KOPT-K1 (cell line): ENCODE data around the gene BCAS3.
"Not testable (repeated sequence)": the region's sequence is repeated elsewhere in the genome, so short reads cannot be mapped to it uniquely, and the experiment has no call there.

Source experiments
- H3K27ac ChIP-seq: fragments of 200-600 bp; sonication (generic); 2 replicates; pipeline ENCODE4 v1.5.1; 2016; ENCODE audit warnings: antibody characterized with exemption, mild to moderate bottlenecking, low read depth, low read length; ENCODE audit not compliant: poor library complexity, severe bottlenecking
- H3K36me3 ChIP-seq: fragments of 200-600 bp; sonication (generic); 2 replicates; pipeline ENCODE4 v1.5.1; 2017; ENCODE audit warnings: antibody characterized with exemption, mild to moderate bottlenecking, low read length, moderate library complexity; ENCODE audit not compliant: insufficient read depth
- H3K9me3 ChIP-seq: fragments of 200-600 bp; sonication (generic); 2 replicates; pipeline ENCODE4 v1.5.1; 2017; ENCODE audit warnings: antibody characterized with exemption, low read length, mild to moderate bottlenecking; ENCODE audit not compliant: insufficient read depth, poor library complexity, severe bottlenecking

The BCAS3 gene

DNA sequence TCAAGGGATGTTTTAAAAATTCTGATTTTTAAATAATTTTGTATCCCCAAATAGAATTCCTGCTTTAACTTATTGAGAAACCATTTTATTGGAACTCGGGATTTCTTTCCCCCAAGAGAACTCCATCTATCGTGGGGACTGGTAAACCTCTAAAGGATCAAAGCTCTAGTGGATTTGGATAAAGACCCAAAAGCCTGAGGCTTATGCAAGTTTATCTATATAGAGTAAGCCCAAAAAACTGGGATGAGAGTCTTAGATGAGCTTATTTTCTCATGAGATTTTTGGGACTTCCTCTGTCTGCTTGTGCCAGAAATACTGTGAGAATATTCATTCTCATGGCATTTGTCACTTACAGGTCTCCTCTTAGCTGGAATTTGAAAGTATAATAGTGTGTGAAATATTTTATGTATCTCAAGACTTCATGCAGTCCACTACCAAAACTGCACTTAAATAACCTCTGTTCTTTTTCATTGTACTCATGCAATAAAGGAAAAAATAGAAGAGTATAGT lies 333.1 kb downstream of the BCAS3 start:
- H3K9me3 ChIP-seq = no peaks in the 10 kb centered on the region
- H3K27ac ChIP-seq = no peak overlapping the region
- H3K36me3 ChIP-seq = no peaks in the 10 kb centered on the region

DNA sequence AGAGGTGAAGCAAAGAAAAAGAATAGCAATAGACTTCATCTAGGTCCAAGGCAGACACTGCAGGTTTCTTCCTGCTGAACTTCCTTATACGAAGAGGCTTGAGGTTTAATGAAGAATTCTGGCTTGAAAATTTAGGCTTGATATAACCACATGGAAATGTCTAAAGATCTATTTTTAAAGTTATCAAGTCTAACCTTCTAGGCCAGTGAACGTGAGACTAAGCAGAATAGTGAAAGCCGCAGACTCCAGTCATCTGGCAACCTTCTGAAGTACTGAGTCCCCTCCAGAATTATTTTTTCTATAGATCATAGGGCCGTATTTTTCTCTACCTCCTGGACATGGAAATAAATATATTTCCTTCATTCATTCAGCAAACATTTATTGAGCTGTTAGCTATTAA lies 333.6 kb downstream of the BCAS3 start:
- Histone ChIP-seq H3K9me3 (no peaks in the 10 kb centered on the region), H3K36me3 (no peaks in the 10 kb centered on the region), H3K27ac (no peak overlapping the region)

DNA sequence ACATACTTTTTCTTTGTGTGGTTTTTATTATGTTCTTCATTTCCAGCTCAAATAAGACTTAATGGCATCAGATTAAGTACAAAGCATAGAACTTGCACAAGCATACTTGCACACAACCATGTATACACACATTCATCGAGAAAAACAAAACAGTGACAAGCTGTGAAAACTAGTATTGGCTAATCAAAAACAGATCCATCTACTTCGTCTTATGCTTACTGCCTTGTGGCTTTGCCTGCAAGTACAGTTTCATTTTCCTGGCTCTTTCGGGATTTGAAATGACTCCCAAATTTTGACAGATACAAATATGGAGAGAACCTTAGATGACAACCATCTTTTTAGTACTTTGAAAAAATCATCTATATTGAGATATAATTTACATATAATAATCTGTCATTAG lies 338.3 kb downstream of the BCAS3 start:
- no peak overlapping the region for H3K27ac ChIP-seq
- H3K9me3 ChIP-seq = no peaks in the 10 kb centered on the region
- no peaks in the 10 kb centered on the region for H3K36me3 ChIP-seq

DNA sequence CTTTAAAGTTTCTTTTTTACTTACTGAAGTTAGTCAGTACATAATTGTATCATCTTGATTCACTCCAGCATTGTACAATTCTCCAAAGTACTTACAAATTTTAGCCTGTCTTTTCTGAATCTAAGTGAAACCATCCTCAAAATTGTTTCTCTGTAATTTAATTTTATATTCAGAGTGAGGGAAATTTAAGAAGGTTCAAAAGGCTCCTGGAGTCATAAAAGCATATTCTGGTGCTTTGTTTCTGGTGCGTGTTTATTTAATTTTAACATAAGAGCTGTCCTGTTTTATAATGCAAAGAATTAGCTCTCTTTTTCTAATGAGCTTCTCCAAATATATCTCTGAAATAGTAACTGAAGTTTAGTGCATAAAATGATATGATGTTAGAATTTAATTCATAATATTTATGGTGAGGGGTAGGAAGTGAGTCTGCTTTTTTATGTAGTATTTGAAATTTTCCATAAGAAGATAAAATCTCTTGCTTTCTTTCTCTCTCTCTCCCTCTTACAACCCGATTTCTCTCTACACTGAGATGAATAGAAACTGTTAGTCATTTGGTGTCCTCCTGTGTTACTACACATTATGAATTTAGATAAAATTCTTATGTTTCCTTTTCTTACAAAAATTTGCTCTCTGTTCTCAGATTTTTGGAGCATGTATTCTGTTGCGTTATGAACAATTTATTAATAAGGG lies 339.8 kb downstream of the BCAS3 start:
- no peak overlapping the region for H3K27ac ChIP-seq

DNA sequence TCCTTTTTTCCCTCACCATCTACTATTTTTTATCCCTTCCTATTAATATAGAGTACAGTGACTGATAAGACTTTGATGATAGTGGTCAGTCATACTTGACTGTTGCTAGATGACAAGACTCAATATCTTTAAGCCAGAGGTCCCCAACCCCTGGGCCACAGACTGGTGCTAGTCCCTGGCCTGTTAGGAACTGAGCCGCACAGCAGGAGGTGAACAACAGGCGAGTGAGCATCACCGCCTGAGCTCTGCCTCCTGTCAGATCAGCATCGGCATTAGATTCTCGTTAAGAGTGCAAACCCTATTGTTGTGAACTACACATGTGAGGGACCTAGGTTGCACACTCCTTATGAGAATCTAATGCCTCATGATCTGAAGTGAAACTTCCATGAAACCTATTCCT lies 341.3 kb downstream of the BCAS3 start:
- Histone ChIP-seq H3K9me3 (no peaks in the 10 kb centered on the region), H3K36me3 (no peaks in the 10 kb centered on the region), H3K27ac (no peak overlapping the region)

More for the DNA sequence above, 339.8 kb downstream of the BCAS3 start:
- no peaks in the 10 kb centered on the region for H3K9me3 ChIP-seq
- H3K36me3 ChIP-seq = no peaks in the 10 kb centered on the region

DNA sequence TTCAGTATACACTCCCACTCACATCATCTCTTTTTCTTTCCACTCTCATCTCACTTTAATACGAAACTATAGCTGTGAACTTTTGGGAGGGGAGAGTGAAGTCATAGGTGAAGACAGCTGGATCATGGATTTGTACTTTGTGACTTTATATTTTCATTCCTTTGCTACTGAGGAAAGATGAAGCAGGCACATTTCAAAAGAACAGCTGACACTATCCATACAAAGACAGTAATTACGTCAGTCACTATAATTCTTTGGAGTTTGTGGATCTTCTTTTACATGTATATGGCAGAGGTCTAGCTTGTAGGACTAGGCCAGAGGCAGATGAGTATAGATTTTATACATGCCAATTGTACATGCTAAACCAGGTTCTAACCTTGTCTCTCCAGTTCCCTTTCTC lies 346.3 kb downstream of the BCAS3 start:
- Histone ChIP-seq H3K9me3 (no peaks in the 10 kb centered on the region), H3K27ac (no peak overlapping the region), H3K36me3 (no peaks in the 10 kb centered on the region)

DNA sequence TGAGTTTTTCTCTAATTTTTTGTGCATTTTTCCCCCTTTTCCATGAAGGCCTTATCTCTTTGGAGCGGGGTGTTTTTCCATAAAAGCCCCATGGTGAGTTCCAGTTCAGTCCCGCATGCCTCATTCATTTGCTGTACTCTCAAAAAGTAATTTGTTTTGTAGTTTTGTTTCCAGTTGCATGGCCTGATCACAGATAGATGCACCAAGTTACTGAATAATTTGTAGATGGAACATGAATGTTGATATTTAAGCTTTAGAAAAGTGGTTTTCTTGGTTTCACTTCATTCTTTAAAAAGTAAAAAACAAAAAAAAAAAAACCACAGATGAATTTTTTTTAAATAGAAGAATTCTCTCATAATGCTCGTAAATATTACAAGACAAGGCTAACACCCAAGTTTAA lies 349.2 kb downstream of the BCAS3 start:
- Histone ChIP-seq H3K9me3 (no peaks in the 10 kb centered on the region), H3K27ac (no peak overlapping the region), H3K36me3 (no peaks in the 10 kb centered on the region)

DNA sequence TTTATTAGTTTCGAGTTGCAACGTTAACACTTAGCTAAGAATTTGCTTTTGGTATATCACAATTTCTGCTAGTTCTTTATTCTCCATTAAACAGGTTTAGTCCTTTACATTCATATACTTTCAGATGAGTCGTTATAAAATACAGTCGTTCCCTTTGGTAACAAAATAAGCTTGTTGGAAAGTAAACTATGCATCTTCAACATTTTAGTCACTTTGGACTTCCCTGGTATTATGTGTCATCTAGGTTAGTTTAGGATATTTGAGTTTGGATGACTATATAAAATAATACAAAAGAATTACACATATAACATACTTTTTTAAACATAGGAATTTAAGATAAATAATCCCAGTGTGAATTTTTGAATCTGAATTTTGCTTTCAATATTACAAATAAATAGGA lies 351.5 kb downstream of the BCAS3 start:
- H3K36me3 ChIP-seq = no peaks in the 10 kb centered on the region
- H3K27ac ChIP-seq = no peak overlapping the region
- H3K9me3 ChIP-seq = no peaks in the 10 kb centered on the region

DNA sequence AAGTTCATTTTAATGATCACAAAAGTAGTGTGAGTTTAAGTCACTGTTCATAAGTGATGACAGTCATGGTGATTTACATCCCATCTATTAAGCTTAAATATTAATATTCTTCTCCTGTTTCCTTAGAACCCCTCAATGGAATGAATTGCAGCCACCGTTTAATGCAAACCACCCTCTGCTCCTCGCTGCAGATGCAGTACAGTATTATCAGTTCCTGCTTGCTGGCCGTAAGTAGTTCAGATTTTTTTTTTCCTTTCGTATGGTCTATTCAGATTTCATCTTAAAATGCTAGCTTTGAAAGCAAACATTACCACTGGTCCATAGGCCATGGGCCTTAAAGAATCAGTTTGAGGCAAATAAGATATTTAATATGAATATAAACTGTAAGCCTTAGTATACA lies 363.0 kb downstream of the BCAS3 start:
- H3K36me3 ChIP-seq = no peaks in the 10 kb centered on the region
- H3K27ac ChIP-seq = no peak overlapping the region
- H3K9me3 ChIP-seq = no peaks in the 10 kb centered on the region

DNA sequence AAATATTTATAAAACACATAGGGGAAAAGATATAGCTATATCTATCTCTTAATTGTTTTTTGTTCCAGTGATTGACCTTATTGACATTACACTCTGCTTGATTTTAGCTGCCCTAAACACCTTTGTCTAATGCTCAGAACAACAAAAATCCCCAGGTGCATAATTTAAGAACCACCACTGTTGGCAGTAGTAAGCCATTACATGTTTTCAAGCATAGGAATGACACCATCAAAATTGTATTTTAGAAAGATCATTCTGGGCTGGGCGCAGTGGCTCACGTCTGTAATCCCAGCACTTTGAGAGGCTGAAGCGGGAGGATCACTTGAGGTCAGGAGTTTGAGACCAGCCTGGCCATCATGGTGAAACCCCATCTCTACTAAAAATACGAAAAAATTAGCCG lies 364.7 kb downstream of the BCAS3 start:
- not testable (repeated sequence) for H3K9me3 ChIP-seq, H3K27ac ChIP-seq, H3K36me3 ChIP-seq

DNA sequence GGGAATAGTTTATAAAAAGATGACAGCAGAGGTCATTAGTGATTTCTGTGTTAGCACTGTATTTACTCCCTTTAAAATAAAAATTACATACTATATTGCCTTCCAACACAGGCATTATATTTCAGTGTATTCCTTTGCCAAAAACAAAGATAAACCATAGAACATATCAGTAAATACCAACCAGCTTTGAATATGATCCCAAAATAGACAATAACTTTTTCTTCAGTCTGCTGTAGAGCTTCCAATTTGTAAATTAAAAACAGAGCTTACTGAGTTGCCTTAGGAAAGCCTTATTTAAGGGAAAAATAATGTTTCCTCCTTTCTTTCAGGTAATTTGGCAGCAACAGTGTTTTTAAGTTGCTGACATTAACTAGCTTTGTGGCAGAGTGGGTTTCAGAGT lies 369.9 kb downstream of the BCAS3 start:
- Histone ChIP-seq H3K36me3 (no peaks in the 10 kb centered on the region), H3K9me3 (no peaks in the 10 kb centered on the region), H3K27ac (no peak overlapping the region)

DNA sequence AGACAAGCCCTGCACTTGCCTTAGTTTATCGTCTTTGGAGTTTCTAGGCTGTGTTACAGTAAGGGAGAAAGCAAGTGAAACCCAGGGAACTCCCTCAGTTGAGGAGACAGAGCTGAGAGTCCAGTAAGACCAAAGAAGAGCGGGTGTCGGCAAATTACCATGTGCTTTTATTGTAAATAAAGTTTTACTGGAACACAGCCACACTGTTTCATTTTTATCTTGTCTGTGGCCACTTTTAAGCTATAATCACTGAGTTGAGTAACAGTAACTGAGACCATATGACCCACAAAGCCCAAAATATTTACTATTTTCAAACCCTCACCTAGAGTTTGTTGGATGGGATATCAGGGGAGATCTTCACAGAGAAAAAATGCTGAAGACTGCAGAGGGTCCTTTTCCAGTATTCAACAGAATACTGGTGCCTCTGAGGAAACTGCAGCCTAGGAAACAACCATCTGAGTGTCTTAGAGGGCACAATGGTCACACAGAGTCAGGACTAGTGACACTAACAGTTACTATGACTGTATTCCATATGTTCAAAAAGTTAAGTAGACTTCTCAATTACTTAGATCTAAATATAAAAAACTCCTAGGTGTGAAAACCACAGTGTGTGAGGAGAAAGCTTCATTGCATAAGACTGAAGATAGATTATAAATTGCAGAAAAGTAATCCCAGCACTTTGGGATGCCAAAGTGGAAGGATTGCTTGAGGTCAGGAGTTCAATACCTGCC lies 370.9 kb downstream of the BCAS3 start:
- H3K36me3 ChIP-seq = no peaks in the 10 kb centered on the region
- H3K9me3 ChIP-seq = no peaks in the 10 kb centered on the region
- H3K27ac ChIP-seq = no peak overlapping the region

DNA sequence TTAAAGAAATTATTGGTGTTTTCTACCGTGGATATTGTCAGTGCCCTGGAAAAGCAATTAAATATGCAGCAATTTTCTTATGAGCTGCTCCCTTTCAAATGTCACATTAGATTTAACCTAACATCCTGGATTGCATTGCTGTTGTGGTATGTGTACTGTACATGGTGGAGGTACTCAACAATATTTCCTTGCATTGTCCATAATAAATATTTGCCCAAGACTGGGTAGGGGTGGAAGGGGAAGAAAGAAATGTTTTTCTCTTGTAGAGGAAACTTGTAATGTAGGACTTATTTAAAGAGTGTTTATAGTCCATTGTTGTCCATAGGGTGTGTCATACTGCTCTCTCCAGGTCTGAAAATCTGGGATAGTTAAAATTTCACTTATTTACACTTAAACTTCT lies 375.8 kb downstream of the BCAS3 start:
- Histone ChIP-seq H3K9me3 (no peaks in the 10 kb centered on the region), H3K36me3 (no peaks in the 10 kb centered on the region), H3K27ac (no peak overlapping the region)

DNA sequence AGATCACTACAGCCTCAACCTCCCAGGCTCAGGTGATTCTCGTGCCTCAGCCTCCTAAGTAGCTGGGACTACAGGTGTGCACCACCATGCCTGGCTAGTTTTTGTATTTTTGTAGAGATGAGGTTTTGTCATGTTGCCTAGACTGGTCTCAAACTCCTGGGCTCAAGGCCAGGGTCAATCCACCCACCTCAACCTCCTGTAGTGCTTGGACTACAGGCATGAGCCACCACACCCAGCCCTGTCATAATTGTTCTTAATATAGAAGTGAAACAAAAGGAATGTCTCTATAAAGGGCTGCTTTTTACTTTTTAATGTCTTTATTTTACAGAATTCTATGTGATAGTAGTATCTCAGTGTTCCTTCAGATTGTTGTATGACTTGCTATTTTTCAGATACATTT lies 376.8 kb downstream of the BCAS3 start:
- Histone ChIP-seq H3K9me3 (no peaks in the 10 kb centered on the region), H3K36me3 (no peaks in the 10 kb centered on the region), H3K27ac (no peak overlapping the region)

DNA sequence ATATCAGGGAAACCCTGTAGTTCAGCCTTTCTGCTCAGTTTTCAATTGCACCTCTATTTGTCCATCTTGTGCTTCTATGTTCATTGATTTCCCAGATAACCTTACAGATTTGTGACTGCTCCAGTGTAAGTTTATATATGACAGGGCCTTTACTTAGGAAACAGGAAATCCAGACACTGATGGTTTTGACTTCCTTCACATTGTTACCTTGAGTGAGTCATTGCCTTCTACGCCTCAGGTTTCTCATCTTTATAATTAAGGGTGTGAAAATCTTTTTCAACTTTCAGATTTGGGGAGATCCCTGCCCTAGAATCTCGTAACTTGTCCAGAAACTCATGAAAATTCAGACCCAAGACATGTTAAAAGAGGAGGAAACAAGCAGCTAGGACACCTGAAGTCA lies 379.6 kb downstream of the BCAS3 start:
- Histone ChIP-seq H3K36me3 (no peaks in the 10 kb centered on the region), H3K9me3 (no peaks in the 10 kb centered on the region), H3K27ac (no peak overlapping the region)

DNA sequence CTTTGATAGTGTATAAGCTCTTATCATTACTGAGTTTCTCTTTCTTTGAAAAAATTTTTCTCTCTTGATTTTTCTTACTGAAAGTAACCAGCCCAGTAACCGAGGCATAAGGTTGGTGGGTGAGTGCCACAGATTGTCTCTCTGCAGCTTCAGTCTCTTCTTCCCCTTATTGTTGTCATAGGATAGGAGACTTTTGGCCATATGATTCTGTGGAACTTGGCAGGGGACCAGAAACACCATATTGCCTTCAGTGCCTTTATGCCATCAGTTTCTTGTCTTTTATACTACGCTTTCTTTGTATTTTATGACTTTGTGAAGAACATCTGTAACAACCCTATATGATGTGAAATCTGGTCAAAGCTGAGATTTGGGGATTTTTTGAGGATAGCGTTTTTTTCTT lies 380.4 kb downstream of the BCAS3 start:
- Histone ChIP-seq H3K27ac (no peak overlapping the region), H3K36me3 (no peaks in the 10 kb centered on the region), H3K9me3 (no peaks in the 10 kb centered on the region)
